ENCODE measurements around the gene PCDHGA5.

DNA sequence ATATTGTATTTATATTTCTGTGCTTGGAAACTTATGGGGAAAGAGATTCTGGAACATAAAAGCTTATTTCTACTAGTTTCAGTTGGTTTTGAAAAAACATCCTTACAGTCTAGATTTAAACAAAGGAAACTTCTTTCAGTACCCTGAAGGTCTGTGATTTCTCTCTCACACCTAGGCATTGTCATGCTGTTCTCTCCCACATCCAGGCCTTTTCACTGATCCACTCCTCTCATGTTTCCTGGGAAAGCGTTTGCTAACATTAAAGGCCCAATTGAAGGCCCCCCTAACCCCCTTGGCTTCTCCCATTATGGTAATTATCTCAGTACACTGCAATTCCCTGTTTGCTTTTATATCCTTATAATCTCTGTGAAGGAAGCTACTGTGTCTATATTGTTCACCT lies 21.2 kb upstream of the PCDHGA5 start:
- TF ChIP-seq, protein P1, sequence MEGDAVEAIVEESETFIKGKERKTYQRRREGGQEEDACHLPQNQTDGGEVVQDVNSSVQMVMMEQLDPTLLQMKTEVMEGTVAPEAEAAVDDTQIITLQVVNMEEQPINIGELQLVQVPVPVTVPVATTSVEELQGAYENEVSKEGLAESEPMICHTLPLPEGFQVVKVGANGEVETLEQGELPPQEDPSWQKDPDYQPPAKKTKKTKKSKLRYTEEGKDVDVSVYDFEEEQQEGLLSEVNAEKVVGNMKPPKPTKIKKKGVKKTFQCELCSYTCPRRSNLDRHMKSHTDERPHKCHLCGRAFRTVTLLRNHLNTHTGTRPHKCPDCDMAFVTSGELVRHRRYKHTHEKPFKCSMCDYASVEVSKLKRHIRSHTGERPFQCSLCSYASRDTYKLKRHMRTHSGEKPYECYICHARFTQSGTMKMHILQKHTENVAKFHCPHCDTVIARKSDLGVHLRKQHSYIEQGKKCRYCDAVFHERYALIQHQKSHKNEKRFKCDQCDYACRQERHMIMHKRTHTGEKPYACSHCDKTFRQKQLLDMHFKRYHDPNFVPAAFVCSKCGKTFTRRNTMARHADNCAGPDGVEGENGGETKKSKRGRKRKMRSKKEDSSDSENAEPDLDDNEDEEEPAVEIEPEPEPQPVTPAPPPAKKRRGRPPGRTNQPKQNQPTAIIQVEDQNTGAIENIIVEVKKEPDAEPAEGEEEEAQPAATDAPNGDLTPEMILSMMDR (IDR thresholded peaks at IDR 0.05) = no peak
- no peak for TF ChIP-seq POLR2A (IDR thresholded peaks at IDR 0.05)
- no peak for TF ChIP-seq EP300 (IDR thresholded peaks at IDR 0.05)
- no peak for TF ChIP-seq POLR2AphosphoS5 (IDR thresholded peaks at IDR 0.05)

Measured in suprapubic skin (tissue), 4 donors.